ENCODE results near the gene SUCLG2. TPM values are rescaled to one million over a fixed set of nuclear protein-coding genes. Genes with fewer than 3 reads are reported as not detected.
A peak's percentile ranks its signal among the peaks of the same experiment; 100 is the strongest.

SUCLG2 gene
- total RNA-seq, 1 experiment from 2014 or later, result 53.5 TPM

DNA sequence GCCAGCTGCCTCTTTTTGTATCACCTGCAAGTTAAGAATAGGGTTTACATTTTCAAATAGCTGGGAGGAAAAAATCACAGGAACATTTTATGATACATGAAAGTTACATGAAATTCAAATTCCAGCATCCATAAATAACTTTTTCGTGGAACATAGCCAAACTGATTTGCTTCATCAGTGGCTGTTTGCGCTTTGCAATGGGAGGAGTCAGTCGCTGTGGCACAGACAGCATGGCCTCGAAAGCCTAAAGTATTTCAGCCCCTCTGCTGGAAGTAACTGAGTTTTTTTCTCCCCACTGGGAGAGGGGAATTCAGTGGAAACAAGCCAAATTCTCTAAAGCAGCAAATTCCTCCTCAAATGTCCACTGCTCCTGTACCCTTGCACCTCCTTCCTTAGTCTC, 271.9 kb downstream of the SUCLG2 start:
- no TSS peak for BruUV-seq (replicated peaks)
- ChIA-PET CTCF (no interaction called here), POLR2A (no interaction called here)
- Histone ChIP-seq H3K9me3 (no peaks in the 10 kb centered on the region), H3K36me3 (ENCODE audit: control insufficient read depth, insufficient read depth, low read length) (no peaks in the 10 kb centered on the region; the same call in 1 of the 2 replicates), H3K4me3 (ENCODE audit: low read depth, low read length) (no peak overlapping the region), H3K27me3 (replicated peaks; ENCODE audit: control insufficient read depth, insufficient read depth, low read length) (no peaks in the 10 kb centered on the region), H3K4me1 (no peaks in the 10 kb centered on the region)
- DNase-seq, result no peak
- Mint-ChIP-seq H3K27ac (ENCODE audit: unreplicated experiment) (no peak overlapping the region), H3K4me3 (ENCODE audit: unreplicated experiment) (no peak overlapping the region), H3K27me3 (ENCODE audit: insufficient read depth, unreplicated experiment) (no peaks in the 10 kb centered on the region), H3K9me3 (ENCODE audit: unreplicated experiment) (no peaks in the 10 kb centered on the region), H3K36me3 (ENCODE audit: insufficient read depth, unreplicated experiment) (peaks cover 8% of the 10 kb centered on the region), H3K4me1 (ENCODE audit: low read depth, unreplicated experiment) (no peaks in the 10 kb centered on the region)
- intact Hi-C loops (cut with micrococcal nuclease; ENCODE audit: unreplicated experiment), result loop anchor here (5.0 to 10.0 kb wide), 3 partner anchors 480 to 1492 kb away; no protein-coding TSS in a partner anchor
- TF ChIP-seq, protein P1, sequence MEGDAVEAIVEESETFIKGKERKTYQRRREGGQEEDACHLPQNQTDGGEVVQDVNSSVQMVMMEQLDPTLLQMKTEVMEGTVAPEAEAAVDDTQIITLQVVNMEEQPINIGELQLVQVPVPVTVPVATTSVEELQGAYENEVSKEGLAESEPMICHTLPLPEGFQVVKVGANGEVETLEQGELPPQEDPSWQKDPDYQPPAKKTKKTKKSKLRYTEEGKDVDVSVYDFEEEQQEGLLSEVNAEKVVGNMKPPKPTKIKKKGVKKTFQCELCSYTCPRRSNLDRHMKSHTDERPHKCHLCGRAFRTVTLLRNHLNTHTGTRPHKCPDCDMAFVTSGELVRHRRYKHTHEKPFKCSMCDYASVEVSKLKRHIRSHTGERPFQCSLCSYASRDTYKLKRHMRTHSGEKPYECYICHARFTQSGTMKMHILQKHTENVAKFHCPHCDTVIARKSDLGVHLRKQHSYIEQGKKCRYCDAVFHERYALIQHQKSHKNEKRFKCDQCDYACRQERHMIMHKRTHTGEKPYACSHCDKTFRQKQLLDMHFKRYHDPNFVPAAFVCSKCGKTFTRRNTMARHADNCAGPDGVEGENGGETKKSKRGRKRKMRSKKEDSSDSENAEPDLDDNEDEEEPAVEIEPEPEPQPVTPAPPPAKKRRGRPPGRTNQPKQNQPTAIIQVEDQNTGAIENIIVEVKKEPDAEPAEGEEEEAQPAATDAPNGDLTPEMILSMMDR (IDR thresholded peaks at IDR 0.05; ENCODE audit: insufficient read depth in 1 of 2, low read depth in 1 of 2, low read length in 1 of 2, severe bottlenecking in 1 of 2, unreplicated experiment in 1 of 2), result no peak

DNA sequence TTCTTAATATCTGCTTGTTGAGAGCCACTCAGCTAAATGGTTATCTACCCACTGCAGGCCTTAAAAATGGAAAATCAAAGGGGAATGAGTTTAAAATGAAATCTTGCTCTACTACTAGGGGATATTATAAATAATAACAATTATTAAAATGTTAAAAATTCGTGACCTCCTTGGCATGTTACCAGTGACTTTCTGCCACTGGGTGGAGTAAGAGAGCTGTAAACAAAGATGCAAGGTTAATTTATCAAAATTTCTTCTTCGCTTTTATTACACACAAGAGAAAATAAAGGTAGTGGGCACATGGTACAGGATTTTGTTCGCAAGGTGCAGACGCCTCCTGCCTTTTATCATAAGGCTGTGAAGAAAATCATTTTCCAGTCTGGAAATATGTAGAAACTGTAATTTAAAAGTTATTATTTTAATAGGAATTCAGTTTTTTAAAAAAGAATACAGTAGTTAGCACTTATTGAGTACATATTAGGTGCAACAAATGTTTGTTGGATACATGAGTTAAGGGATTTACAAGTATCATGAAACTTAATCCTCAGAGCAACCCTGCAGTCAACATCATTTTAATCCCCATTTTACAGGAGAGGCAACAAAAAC, 272.6 kb downstream of the SUCLG2 start:
- no peaks in the 10 kb centered on the region for H3K4me1 Mint-ChIP-seq (ENCODE audit: low read depth, unreplicated experiment)
- H3K4me1 ChIP-seq, result no peaks in the 10 kb centered on the region
- no peaks in the 10 kb centered on the region for H3K27me3 Mint-ChIP-seq (ENCODE audit: insufficient read depth, unreplicated experiment)
- intact Hi-C loops (cut with micrococcal nuclease; ENCODE audit: unreplicated experiment), result loop anchor here (1.0 to 10.0 kb wide), 5 partner anchors 224 to 1493 kb away; no protein-coding TSS in a partner anchor
- TF ChIP-seq, protein P1 (IDR thresholded peaks at IDR 0.05; ENCODE audit: insufficient read depth in 1 of 2, low read depth in 1 of 2, low read length in 1 of 2, severe bottlenecking in 1 of 2, unreplicated experiment in 1 of 2), result peak; percentile 70 to 71
- H3K27ac Mint-ChIP-seq (ENCODE audit: unreplicated experiment), result no peak overlapping the region
- ChIA-PET CTCF (no interaction called here), POLR2A (no interaction called here)
- peaks cover 8% of the 10 kb centered on the region for H3K36me3 Mint-ChIP-seq (ENCODE audit: insufficient read depth, unreplicated experiment)
- no peaks in the 10 kb centered on the region for H3K27me3 ChIP-seq (replicated peaks; ENCODE audit: control insufficient read depth, insufficient read depth, low read length)
- H3K4me3 ChIP-seq (ENCODE audit: low read depth, low read length), result no peak overlapping the region
- no TSS peak for BruUV-seq (replicated peaks)
- H3K36me3 ChIP-seq (ENCODE audit: control insufficient read depth, insufficient read depth, low read length), result no peaks in the 10 kb centered on the region; the same call in 1 of the 2 replicates
- H3K4me3 Mint-ChIP-seq (ENCODE audit: unreplicated experiment), result no peak overlapping the region
- DNase-seq, result peak in 1 of 2 experiments; percentile 17
- H3K9me3 ChIP-seq, result no peaks in the 10 kb centered on the region
- H3K9me3 Mint-ChIP-seq (ENCODE audit: unreplicated experiment), result no peaks in the 10 kb centered on the region

DNA sequence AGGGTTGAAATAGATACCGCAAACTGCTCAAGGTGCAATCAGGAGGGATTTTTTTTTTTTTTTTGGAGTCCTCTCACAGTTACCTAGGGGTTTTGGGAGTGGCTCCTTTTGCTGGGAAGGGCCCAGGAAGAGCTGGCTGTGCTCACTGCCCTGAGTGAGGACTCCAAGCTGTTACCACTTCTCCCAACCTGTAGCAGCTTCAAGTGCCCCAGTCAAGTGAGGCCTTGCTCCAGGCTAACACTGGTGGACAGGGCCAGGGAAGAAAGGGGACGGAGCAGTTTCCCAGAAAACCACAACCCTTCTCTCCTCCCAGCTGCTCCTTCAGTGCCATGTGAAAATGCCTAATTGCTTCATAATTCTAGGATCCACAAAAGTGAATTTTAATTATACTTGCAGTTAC, 274.3 kb downstream of the SUCLG2 start:
- ChIA-PET CTCF (no interaction called here), POLR2A (no interaction called here)
- TF ChIP-seq, protein P1 (IDR thresholded peaks at IDR 0.05; ENCODE audit: insufficient read depth in 1 of 2, low read depth in 1 of 2, low read length in 1 of 2, severe bottlenecking in 1 of 2, unreplicated experiment in 1 of 2), result no peak
- no peak for DNase-seq
- peaks cover 8% of the 10 kb centered on the region for H3K36me3 Mint-ChIP-seq (ENCODE audit: insufficient read depth, unreplicated experiment)
- no peak overlapping the region for H3K27ac Mint-ChIP-seq (ENCODE audit: unreplicated experiment)
- Histone ChIP-seq H3K36me3 (ENCODE audit: control insufficient read depth, insufficient read depth, low read length) (no peaks in the 10 kb centered on the region; the same call in 1 of the 2 replicates), H3K4me1 (no peaks in the 10 kb centered on the region), H3K4me3 (ENCODE audit: low read depth, low read length) (no peak overlapping the region), H3K9me3 (no peaks in the 10 kb centered on the region), H3K27me3 (replicated peaks; ENCODE audit: control insufficient read depth, insufficient read depth, low read length) (no peaks in the 10 kb centered on the region)
- no peaks in the 10 kb centered on the region for H3K4me1 Mint-ChIP-seq (ENCODE audit: low read depth, unreplicated experiment)
- BruUV-seq (replicated peaks), result no TSS peak
- intact Hi-C loops (cut with micrococcal nuclease; ENCODE audit: unreplicated experiment), result loop anchor here (5.0 to 10.0 kb wide), 3 partner anchors 482 to 1495 kb away; no protein-coding TSS in a partner anchor
- H3K9me3 Mint-ChIP-seq (ENCODE audit: unreplicated experiment), result no peaks in the 10 kb centered on the region
- no peak overlapping the region for H3K4me3 Mint-ChIP-seq (ENCODE audit: unreplicated experiment)
- H3K27me3 Mint-ChIP-seq (ENCODE audit: insufficient read depth, unreplicated experiment), result no peaks in the 10 kb centered on the region

Measured in Caco-2 (cell line).